ENCODE data around the gene EZH1. TPM values are rescaled to one million over a fixed set of nuclear protein-coding genes. Genes with fewer than 3 reads are reported as not detected.
"Not testable (repeated sequence)": the region's sequence is repeated elsewhere in the genome, so short reads cannot be mapped to it uniquely, and the experiment has no call there.

Gene EZH1
- total RNA-seq, 1 donor from 2014 or later: 47.2 TPM

DNA sequence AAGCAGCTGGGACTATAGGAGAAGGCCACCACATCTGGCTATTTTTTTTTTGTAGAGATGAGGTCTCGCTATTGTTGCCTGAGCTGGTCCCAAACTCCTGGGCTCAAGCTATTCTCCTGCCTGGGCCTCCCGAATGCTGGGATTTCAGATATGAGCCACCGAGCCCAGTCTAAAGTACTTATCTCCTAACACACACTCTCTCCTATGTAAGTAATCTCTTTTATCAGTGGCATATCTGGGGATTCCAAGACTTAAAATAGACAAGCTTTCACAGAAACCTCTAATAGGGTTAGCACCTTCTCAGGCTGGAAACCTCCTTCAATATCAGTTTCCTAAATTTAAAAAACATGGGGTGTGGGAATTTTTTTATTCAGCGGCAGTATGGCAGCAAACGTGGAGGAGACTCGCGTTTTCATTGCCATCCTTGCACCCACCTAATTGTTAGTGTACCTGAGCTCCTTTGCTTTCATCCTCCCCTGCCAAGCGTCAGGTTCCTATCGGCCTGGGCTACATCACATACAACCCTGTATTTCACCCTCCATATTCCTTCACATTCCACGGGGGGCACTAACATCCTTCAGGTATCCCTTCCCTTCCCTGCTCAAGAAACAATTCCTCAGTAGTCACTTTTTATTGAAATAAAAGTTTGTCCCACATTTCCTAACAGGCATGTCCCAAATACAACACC is 1.1 kb downstream of the EZH1 start:
- intact Hi-C loops (cut with DNase I): no loop called here
- DNase-seq (no peak), ATAC-seq (ENCODE audit: poor library complexity) (no peak)

DNA sequence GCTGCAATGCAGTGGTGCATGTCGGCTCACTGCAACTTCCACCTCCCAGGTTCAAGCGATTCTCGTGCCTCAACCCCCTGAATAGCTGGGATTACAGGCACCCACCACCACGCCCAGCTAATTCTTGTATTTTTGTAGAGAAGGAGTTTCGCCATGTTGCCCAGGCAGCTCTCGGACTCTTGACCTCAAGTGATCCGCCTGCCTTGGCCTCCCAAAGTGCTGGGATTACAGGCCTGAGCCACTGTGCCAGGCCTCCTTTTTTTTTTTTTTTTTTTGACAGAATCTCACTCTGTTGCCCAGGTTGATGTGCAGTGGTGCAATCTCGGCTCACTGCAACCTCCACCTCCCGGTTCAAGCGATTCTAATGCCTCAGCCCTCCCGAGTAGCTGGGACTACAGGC is 1.9 kb downstream of the EZH1 start:
- intact Hi-C loops (cut with DNase I); DNase-seq; ATAC-seq (ENCODE audit: poor library complexity): not testable (repeated sequence)

DNA sequence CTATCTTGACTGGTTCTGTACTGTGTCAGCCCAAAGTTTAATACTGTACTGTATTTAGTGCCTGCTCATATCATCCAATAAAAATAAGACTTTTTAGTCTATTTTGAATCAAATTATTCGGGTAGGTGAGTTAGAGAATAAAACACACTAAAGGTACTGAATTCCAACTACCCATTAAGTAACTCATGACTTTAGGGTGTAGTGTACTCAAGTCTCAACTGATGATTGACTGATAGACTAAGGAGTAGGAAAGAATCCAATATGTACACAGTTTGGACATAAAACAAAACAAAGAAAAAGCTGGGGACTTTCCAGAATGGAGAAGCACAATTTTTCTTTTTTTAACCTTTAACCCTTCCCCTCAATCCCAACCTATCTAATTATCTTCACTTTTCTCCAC is 4.1 kb downstream of the EZH1 start:
- ATAC-seq (ENCODE audit: poor library complexity): no peak
- DNase-seq: no peak
- intact Hi-C loops (cut with DNase I): no loop called here

DNA sequence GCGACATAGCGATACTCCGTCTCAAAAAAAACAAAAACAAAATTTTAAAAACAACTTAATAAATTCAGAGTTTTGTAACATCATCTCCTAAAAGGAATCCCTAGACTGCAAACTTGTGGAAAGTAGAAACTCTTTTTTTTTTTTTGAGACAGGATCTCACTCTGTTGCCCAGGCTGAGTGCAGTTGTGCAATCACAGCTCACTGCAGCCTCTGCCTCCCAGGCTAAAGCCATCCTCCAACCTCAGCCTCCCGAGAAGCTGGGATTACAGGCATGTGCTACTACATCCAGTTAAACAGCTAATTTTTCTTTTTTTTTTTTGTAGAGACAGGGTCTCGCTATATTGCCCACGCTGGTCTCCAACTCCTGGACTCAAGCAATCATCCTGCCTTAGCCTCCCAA is 19.7 kb downstream of the EZH1 start:
- intact Hi-C loops (cut with DNase I): no loop called here
- ATAC-seq (ENCODE audit: poor library complexity) (no peak), DNase-seq (no peak)

DNA sequence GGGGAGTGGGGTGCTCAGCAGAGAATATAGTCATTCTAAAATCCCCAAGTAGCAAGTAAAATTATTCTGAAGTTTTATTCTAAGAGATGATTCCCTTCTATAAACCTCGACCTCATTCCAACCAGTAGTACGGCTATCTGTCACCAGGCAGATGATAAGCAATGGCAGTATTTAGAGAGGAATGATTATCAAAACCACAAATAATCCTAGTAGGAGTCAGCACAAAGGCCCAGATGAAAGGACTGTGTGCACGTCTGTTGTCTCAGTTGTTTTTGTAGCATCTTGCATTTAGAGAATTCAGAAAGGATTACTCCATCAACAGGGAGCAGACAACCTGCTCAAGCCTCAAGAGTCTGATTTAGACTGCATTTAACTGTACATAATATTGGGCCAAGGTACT is 21.2 kb downstream of the EZH1 start:
- DNase-seq (no peak), ATAC-seq (ENCODE audit: poor library complexity) (no peak)
- intact Hi-C loops (cut with DNase I): no loop called here

DNA sequence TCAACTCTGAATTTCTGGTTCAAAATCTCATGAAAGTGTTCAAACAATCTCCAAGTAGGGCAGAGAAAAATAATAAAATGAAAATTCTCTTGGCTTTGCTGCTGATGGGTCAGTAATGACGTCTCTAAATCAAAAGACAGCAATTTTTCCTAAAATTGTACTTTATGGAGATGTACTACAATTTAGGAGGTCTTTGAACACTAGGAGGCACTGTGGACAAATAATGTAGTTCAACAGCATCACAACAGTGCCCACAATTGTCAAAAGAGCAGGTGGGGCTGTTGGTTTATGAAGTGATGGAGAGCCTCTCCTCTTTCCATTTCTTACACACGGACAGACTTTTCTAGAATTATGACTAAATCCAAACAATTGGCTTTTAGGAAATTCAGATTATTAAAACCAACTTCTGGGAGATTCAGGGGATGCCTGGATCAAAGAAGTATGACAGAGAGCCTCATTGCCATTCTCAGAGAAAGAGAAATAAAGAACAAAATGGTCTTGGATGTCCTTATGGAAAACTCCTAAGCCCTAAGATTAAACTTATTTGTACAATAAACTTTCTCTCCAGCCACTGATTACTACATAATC is 23.8 kb downstream of the EZH1 start:
- DNase-seq (no peak), ATAC-seq (ENCODE audit: poor library complexity) (peak; percentile 90)
- intact Hi-C loops (cut with DNase I): loop anchor here (2.0 kb wide), 1 partner anchor 42 kb away; no protein-coding TSS in a partner anchor

DNA sequence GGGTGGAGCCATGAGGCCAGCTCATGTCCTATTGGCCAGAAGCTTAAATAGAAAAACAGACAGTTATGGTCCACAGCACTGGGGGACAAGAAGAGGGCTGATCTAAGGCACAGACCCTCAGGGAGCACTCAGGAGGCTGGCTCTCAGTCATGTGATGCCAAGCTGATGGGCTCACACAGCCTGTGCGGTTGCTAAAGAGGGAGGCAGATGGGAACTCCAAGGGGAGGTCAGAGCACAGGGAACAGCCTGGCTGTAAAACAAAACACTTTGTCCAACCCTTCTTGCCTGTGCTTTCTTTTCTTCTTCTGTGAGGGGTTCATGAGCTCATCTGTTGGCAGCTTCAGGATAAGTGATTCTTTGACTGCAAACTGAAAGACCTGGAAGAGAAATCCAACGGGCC is 35.3 kb downstream of the EZH1 start:
- ATAC-seq (ENCODE audit: poor library complexity) (no peak), DNase-seq (no peak)
- intact Hi-C loops (cut with DNase I): loop anchor here (10.0 kb wide), 1 partner anchor 105 kb away; no protein-coding TSS in a partner anchor

DNA sequence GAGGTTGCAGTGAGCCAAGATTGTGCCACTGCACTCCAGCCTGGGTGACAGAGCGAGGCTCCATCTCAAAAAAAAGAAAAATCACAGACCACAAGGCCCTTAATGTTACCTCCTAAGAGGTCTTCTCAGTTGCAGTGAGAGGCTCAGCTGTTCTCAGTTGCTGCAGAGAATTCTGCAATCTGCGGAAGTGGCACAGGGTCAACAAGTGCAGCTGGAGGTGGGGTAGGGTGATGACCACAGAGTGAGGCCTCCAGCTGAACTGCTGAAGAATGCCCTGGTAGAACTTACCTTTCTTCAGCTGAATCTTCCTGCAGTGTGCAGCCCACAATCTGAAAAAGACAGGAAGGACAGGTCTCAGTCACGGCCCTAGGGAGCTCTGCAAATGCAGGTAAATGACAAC is 36.3 kb downstream of the EZH1 start:
- intact Hi-C loops (cut with DNase I): loop anchor here (10.0 kb wide), 1 partner anchor 106 kb away; no protein-coding TSS in a partner anchor
- no peak for DNase-seq
- ATAC-seq (ENCODE audit: poor library complexity): no peak

DNA sequence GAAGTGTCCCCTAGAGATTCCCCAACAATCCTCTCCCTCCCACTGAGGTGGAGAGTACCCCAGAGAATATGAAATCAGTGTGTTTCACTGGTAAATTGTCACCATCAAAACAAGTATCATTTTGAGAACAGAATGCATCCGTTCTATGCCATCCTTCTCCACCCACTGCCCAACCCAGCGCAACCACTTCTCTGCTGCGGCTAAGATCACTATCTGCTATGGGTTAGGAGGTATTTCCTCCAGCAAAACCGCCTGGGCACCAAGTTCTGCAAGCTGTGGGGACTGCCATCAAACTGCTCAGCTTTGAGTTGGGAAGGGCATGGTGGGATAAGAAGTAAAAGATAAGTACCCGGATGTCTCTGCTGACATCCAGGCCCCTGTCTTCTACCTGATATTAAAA is 38.1 kb downstream of the EZH1 start:
- intact Hi-C loops (cut with DNase I): loop anchor here (10.0 kb wide), 1 partner anchor 108 kb away; no protein-coding TSS in a partner anchor
- ATAC-seq (ENCODE audit: poor library complexity) (no peak), DNase-seq (no peak)

DNA sequence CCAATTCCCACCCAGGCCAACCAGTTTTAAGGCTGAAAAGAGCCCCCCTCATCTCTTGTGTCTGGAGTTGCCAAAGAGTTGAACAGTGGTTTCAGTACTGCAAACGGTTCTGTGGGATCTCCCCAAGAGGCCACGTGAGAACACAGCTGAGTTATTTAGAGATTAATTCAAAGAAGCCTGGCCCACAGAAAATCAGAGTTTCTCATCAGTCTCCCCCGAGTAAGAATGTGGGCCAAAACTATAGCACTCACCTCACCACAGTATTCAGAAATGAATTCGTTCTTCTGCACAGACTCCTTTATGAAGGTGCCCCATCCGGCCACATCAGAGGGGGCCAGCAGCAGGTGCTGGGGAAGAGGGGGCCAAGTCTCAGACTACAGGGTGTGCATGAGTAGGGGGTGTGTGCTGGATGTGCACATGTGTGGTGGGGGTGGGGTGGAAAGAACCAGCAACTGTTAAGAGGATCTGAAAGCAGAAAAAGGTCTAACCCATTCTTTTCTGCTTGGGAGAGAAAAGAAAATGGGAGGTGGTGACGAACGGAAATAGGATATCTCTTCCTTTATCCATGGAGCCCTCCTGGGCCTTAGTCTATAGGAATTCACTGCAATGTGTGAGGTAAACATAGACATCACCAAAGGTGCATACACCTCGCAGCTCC is 39.9 kb downstream of the EZH1 start:
- DNase-seq: no peak
- no peak for ATAC-seq (ENCODE audit: poor library complexity)
- intact Hi-C loops (cut with DNase I): loop anchor here (10.0 kb wide), 1 partner anchor 110 kb away; no protein-coding TSS in a partner anchor

DNA sequence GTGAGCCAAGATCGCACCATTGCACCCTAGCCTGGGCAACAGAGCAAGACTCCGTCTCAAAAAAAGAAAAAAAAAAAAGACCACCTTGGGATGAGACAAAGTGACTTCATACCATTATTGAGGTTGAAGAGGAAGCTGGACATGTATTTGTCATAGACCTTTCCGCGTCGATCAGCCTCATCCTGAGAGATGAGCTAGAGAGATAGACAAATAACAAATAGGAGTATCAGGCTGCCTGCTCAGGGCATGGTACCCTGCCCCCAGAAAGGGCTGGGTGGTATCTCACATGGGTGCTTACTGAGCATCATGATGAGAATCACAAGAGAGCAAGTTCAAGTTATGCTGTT is 40.4 kb downstream of the EZH1 start:
- DNase-seq: no peak
- no peak for ATAC-seq (ENCODE audit: poor library complexity)
- intact Hi-C loops (cut with DNase I): loop anchor here (10.0 kb wide), 1 partner anchor 110 kb away; no protein-coding TSS in a partner anchor

DNA sequence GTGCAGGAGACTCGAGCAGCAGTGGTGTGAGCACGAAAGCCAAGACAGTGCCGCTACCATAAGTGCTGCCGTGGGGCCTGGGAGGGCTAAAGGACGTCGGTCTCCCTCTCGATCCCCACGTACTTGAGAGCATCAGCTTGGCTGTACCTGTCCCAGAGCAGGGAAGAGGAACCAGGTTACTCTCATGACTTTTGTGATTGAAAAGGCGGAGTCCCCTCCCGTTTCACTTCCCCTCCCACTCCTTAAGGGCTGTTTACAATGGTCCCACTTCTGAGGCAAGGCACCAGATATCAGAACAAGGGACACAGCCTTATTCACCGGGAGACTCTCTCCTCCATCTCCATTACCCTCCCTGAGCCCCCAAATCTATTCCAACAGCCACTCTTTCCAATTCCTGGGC is 42.4 kb downstream of the EZH1 start:
- DNase-seq: no peak
- intact Hi-C loops (cut with DNase I): loop anchor here (10.0 kb wide), 1 partner anchor 112 kb away; no protein-coding TSS in a partner anchor
- no peak for ATAC-seq (ENCODE audit: poor library complexity)

DNA sequence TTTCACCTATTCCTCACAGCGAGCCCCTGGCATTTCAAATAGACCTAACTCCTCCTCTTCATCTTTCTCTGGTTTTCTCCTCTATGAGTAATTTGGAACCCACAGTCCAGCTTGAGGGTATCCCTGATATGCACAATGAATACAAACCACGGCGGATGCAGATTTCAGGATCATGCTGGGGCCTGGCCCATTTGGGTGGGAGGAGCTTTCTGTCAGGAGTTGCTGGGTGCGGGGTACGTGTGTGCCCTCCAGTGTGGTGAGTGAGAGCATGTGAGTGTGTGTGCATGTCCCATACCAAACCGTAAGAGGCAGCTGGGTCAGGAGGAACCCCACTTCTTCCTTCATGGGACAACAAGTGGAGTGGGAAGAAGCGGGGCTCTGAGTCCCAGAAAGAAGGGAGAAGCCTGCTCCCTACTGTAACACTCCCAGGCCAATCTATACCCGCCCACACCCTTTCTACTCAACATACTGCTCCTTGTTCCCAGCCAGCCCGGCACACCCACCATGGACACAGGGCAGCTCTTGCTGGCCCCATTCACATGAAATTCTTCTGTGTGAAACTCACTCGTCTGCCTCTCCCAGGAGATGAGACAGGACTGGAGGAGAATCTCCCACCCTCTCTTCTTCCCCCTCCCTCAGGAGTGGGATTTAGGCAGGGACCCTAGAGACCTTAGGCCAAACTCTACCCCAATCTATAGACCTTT is 44.1 kb downstream of the EZH1 start:
- intact Hi-C loops (cut with DNase I): loop anchor here (10.0 kb wide), 1 partner anchor 114 kb away; no protein-coding TSS in a partner anchor
- no peak for DNase-seq
- no peak for ATAC-seq (ENCODE audit: poor library complexity)

DNA sequence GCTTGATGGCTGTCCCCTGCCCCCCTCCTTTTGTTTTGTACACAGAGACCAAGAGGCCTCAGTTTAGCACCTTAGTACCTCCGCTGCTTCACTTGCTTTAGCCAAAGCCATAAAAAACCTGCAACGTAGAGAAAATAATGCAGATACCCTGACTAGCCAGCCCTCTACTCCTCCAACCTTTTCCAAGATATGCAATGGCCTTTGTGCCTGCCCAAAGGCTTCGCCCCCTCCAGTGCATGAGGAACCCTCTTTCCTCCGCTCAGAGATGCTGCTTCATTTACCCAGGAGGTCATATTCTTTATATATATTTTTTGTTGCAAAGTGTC is 45.5 kb downstream of the EZH1 start:
- ATAC-seq (ENCODE audit: poor library complexity) (no peak), DNase-seq (no peak)
- intact Hi-C loops (cut with DNase I): no loop called here

DNA sequence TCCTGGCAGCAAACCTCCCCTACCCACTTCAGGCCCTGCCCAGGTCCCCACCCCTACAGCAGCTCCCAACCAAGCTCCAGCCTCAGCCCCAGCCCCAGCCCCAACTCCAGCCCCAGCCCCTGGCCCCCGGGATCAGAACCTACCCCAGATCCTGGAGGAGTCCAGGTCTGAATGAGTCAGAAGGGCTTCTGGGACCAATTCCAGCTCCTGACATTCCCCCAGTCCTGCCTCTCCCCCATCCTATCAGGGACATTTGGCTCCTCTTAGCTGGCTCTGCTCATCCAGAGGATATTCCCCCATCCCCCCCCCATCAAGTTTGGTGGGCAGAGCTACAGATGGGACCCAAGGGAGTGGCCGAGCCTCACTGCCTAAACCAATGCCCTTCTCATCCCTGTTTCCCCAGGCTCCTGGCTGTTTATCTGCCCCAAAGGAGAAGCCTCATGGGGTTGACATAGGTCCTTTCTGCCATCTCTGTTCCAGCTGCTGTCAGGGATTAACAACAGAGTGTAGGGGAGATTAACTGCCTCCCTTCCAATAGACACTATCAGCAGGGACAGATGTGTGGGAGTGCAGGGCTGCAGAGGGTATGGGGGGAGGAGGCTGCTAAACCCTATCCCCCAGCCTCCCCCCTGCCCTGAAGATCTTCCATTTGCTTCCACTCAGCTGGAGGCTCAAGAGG is 46.0 kb downstream of the EZH1 start:
- ATAC-seq (ENCODE audit: poor library complexity): peak; percentile 77
- no peak for DNase-seq
- intact Hi-C loops (cut with DNase I): no loop called here

DNA sequence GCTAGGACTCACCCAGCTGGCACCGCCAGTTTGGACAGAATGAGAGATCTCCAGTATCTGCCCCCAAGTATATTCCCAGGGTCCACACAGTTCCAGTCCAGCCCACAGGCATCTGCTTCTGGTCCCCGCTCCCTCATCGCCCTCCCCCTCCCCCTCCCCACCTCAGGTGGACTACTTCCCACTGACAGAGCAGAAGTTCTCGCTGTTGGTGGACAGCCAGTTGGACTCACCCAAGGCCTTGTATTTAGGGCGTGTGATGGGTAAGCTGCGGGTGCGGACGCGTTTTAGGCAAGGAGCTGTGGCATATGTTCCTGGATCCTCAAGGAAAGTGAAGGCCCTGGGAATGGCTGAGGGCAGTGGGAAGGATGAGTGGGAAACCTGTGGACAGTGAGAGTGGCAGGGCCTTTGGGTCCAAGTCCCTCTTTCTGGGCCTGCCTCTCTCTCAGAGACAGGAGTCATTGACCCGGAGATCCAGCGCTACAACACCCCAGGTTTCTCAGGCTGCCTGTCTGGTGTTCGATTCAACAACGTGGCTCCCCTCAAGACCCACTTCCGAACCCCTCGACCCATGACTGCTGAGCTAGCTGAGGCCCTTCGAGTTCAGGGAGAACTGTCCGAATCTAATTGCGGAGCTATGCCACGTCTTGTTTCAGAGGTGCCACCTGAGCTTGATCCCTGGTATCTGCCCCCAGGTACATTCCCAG is 47.6 kb downstream of the EZH1 start:
- no peak for DNase-seq
- intact Hi-C loops (cut with DNase I): no loop called here
- no peak for ATAC-seq (ENCODE audit: poor library complexity)

DNA sequence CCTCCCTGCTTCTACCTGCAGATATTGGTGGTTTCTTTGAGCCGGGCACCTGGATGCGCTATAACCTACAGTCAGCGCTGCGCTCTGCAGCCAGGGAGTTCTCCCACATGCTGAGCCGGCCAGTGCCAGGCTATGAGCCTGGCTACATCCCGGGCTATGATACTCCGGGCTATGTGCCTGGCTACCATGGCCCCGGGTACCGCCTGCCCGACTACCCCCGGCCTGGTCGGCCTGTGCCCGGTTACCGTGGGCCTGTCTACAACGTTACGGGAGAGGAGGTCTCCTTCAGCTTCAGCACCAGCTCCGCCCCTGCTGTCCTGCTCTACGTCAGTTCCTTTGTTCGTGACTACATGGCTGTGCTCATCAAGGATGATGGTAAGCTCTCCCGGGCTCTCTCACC is 49.3 kb downstream of the EZH1 start:
- intact Hi-C loops (cut with DNase I): no loop called here
- DNase-seq (no peak), ATAC-seq (ENCODE audit: poor library complexity) (no peak)

DNA sequence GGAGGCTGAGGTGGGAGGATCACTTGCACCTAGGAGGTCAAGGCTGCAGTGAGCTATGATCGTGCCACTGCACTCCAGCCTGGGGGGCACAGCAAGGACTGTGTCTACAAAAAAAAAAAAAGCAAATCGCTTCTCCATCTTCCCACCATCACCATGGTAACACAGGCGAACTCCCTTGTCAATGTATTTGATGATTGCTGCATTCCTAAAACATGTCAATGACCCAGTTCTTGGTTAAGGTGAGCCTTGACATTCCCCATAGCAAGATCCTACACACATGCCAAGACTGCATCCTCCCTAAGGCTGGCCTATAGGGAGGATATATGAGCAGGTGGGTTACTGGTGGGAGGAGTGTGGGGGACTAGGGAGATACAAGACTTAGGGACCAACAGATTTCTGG is 50.3 kb downstream of the EZH1 start:
- DNase-seq: no peak
- intact Hi-C loops (cut with DNase I): no loop called here
- ATAC-seq (ENCODE audit: poor library complexity): no peak
